Transverse colon (tissue), 3 donors: ENCODE measurements around the gene KRTAP2-4.

Source experiments
- CTCF ChIP-seq, 5 experiments: fragments of 200-600 bp in 3 of 5; fragments of 450-650 bp in 2 of 5; sonication (generic) in 3 of 5; IDR thresholded peaks; 1 replicate in 2 of 5; 2 replicates in 3 of 5; pipeline ENCODE4 v1.5.1; 2016 to 2017; ENCODE audit warnings: antibody characterized with exemption in 5 of 5, inconsistent platforms in 3 of 5, mild to moderate bottlenecking in 2 of 5, moderate library complexity in 1 of 5
- POLR2A ChIP-seq: fragments of 450-650 bp; IDR thresholded peaks from one replicate; pipeline ENCODE4 v1.6.1; 2016; ENCODE audit warnings: antibody characterized with exemption, mild to moderate bottlenecking, moderate library complexity

- TF ChIP-seq POLR2A (no peak), CTCF (IDR thresholded peaks at IDR 0.05) (no peak)
Observed at GRCh38 chr17:41082626-41083025, 16.9 kb upstream of the KRTAP2-4 start.
